HepG2 (cell line): ENCODE measurements around the gene SAE1. TPM values are rescaled to one million over a fixed set of nuclear protein-coding genes. Genes with fewer than 3 reads are reported as not detected.

ENCODE experiments used
- CCAR2 ChIP-seq: fragments of 200-400 bp; formaldehyde crosslinking; optimal IDR thresholded peaks from 2 replicates; pipeline ENCODE3; 2018; ENCODE audit warnings: low read depth, mild to moderate bottlenecking, low read length, moderate library complexity
- ELF4 ChIP-seq: sonication (generic); formaldehyde crosslinking; IDR thresholded peaks from 2 replicates; pipeline ENCODE4 v1.5.0; 2020; ENCODE audit warnings: missing genetic modification reagents, mild to moderate bottlenecking, moderate library complexity, borderline replicate concordance
- HNF4G ChIP-seq, 2 experiments: sonication (generic) in 1 of 2; formaldehyde crosslinking in 1 of 2; IDR thresholded peaks; 2 replicates each; pipeline versions ENCODE4 v1.4.0 to v1.6.1; 2011 to 2020; ENCODE audit warnings: borderline replicate concordance in 2 of 2, low read depth in 2 of 2, mild to moderate bottlenecking in 2 of 2, low read length in 1 of 2, missing genetic modification reagents in 1 of 2, moderate library complexity in 1 of 2
- LCORL ChIP-seq, 2 experiments: fragments of 450-650 bp in 1 of 2; sonication (generic) in 1 of 2; formaldehyde crosslinking in 1 of 2; IDR thresholded peaks; 2 replicates each; pipeline versions ENCODE4 v1.5.0 to v1.6.1; 2017 to 2020; ENCODE audit warnings: antibody characterized with exemption in 1 of 2, missing genetic modification reagents in 1 of 2
- REL ChIP-seq: sonication (generic); formaldehyde crosslinking; conservative IDR thresholded peaks from 2 replicates; pipeline ENCODE4 v1.8.0; 2022; ENCODE audit warnings: mild to moderate bottlenecking, missing genetic modification reagents, moderate library complexity
- TBX2 ChIP-seq: sonication (generic); formaldehyde crosslinking; IDR thresholded peaks from 2 replicates; pipeline ENCODE4 v1.5.0; 2020; ENCODE audit warnings: missing genetic modification reagents, mild to moderate bottlenecking, borderline replicate concordance
- YEATS2 ChIP-seq: sonication (generic); formaldehyde crosslinking; IDR thresholded peaks from 2 replicates; pipeline ENCODE4 v1.4.0; 2020; ENCODE audit warnings: missing genetic modification reagents, borderline replicate concordance
- ZMAT3 ChIP-seq: sonication (generic); formaldehyde crosslinking; conservative IDR thresholded peaks from 2 replicates; pipeline ENCODE4 v1.7.0; 2021; ENCODE audit warnings: missing genetic modification reagents
- ZNF350 ChIP-seq: sonication (generic); formaldehyde crosslinking; IDR thresholded peaks from 2 replicates; pipeline ENCODE4 v1.4.0; 2020; ENCODE audit warnings: mild to moderate bottlenecking, low read depth, missing genetic modification reagents, borderline replicate concordance
- ZNF687 ChIP-seq: sonication (generic); formaldehyde crosslinking; IDR thresholded peaks from 2 replicates; pipeline ENCODE4 v1.5.1; 2020; ENCODE audit warnings: mild to moderate bottlenecking, missing genetic modification reagents, moderate library complexity
- ZNF850 ChIP-seq: sonication (generic); formaldehyde crosslinking; conservative IDR thresholded peaks from 2 replicates; pipeline ENCODE4 v1.9.0; 2021; ENCODE audit warnings: mild to moderate bottlenecking, missing genetic modification reagents
- polyA plus RNA-seq, 8 experiments: library from polyadenylated mRNA; depleted of rRNA in 3 of 8; stranded (reverse) in 7 of 8; unstranded in 1 of 8; fragments of >200 nt; fragmentation: Illumina TruSeq in 4 of 8; extraction: Trizol in 4 of 8; gene quantifications; 2 replicates each; pipeline versions ENCODE4 v1.2.1 to v1.2.3, GENCODE V29; 2011 to 2016; ENCODE audit warnings: low read depth in 4 of 8, missing spikeins in 1 of 8, mixed read lengths in 1 of 8; ENCODE audit not compliant: insufficient read depth in 1 of 8
- total RNA-seq, 5 experiments: library from RNA; depleted of rRNA; stranded (reverse); fragments of >200 nt; fragmentation: Illumina TruSeq; extraction: Trizol; gene quantifications; 2 replicates each; pipeline ENCODE4 v1.2.3, GENCODE V29; 2016; ENCODE audit warnings: low read depth in 1 of 5
- TF ChIP-seq, protein P1 (sequence below): sonication (generic); formaldehyde crosslinking; IDR thresholded peaks from 2 replicates; pipeline ENCODE4 v1.5.0; 2020; ENCODE audit warnings: mild to moderate bottlenecking, missing genetic modification reagents
- TF ChIP-seq, protein P2 (sequence below): sonication (generic); formaldehyde crosslinking; IDR thresholded peaks from 2 replicates; pipeline ENCODE4 v1.5.0; 2020; ENCODE audit warnings: mild to moderate bottlenecking, missing genetic modification reagents, borderline replicate concordance

The SAE1 gene
- total and polyA plus RNA-seq, 2 of the 13 experiments (the other 11 are each of a cell fraction or from before 2014, with no cell fraction given) = 87.6 to 197 TPM

DNA sequence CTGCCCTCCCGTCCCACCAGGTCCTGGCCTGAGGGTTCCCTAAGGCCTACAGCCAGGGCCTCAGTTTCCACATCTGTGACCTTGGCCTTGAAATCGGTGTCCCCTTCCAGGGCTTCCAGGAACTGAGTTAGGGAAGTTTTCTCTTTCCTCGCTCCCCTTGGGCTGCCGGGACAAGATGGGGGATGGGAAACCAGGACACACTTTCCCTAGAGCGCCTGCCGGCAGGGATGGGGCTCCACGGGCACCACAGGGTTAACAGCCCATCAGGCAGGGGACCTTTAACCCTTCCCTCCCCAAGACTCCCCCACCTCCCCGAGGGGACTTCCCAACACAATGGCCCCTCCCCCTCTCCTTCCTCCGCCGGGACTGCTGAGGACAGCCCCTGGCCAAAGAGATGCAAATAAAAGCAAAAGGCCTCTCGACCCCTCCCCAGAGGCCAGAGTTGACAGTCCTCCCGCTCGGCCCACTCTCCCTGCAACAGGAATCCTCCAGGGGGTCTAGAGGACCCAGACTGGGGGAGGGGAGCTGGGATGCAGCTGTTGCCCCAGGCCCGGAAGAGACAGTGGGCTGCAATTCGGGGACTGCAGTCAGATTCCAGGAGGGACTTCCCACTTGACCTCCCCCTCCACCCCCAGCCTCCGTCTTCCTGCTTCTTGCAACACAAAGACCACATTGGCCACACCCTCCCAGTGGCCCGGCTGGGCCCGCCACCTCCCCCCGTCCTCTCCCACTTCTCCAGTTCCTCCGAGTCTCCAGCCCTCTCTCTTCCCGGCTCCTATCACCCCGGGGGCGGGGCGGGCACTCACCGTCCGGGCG is 96.9 kb downstream of the SAE1 start (continued):
- TF ChIP-seq ZNF687 (CRISPR knock-in tag) (peak; percentile 36; the same call in 1 of the 2 replicates), HNF4G (IDR thresholded peaks at IDR 0.05; ENCODE audit: borderline replicate concordance, low read depth, low read length) (peak; percentile 63; the same call in 1 of the 2 replicates), HNF4G (CRISPR knock-in tag; IDR thresholded peaks at IDR 0.05; ENCODE audit: borderline replicate concordance, low read depth) (0 out of 2 replicates have a peak, but pooled peaks have one; percentile 32), TBX2 (CRISPR knock-in tag) (peak; percentile 20), REL (peak; percentile 69; the same call in 1 of the 2 replicates), LCORL (IDR thresholded peaks at IDR 0.05) (no peak), LCORL (CRISPR knock-in tag; IDR thresholded peaks at IDR 0.05) (peak; percentile 28; the same call in 1 of the 2 replicates), ELF4 (CRISPR knock-in tag) (0 out of 2 replicates have a peak, but pooled peaks have one; percentile 75), YEATS2 (CRISPR knock-in tag) (0 out of 2 replicates have a peak, but pooled peaks have one; percentile 15), ZNF350 (CRISPR knock-in tag) (peak; percentile 80), CCAR2 (peak; percentile 78), ZNF850 (CRISPR knock-in tag) (no peak), ZMAT3 (CRISPR knock-in tag) (peak; percentile 84)
- TF ChIP-seq, protein P1, sequence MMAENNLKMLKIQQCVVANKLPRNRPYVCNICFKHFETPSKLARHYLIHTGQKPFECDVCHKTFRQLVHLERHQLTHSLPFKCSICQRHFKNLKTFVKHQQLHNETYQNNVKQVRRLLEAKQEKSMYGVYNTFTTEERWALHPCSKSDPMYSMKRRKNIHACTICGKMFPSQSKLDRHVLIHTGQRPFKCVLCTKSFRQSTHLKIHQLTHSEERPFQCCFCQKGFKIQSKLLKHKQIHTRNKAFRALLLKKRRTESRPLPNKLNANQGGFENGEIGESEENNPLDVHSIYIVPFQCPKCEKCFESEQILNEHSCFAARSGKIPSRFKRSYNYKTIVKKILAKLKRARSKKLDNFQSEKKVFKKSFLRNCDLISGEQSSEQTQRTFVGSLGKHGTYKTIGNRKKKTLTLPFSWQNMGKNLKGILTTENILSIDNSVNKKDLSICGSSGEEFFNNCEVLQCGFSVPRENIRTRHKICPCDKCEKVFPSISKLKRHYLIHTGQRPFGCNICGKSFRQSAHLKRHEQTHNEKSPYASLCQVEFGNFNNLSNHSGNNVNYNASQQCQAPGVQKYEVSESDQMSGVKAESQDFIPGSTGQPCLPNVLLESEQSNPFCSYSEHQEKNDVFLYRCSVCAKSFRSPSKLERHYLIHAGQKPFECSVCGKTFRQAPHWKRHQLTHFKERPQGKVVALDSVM = peak; percentile 100
- TF ChIP-seq, protein P2, sequence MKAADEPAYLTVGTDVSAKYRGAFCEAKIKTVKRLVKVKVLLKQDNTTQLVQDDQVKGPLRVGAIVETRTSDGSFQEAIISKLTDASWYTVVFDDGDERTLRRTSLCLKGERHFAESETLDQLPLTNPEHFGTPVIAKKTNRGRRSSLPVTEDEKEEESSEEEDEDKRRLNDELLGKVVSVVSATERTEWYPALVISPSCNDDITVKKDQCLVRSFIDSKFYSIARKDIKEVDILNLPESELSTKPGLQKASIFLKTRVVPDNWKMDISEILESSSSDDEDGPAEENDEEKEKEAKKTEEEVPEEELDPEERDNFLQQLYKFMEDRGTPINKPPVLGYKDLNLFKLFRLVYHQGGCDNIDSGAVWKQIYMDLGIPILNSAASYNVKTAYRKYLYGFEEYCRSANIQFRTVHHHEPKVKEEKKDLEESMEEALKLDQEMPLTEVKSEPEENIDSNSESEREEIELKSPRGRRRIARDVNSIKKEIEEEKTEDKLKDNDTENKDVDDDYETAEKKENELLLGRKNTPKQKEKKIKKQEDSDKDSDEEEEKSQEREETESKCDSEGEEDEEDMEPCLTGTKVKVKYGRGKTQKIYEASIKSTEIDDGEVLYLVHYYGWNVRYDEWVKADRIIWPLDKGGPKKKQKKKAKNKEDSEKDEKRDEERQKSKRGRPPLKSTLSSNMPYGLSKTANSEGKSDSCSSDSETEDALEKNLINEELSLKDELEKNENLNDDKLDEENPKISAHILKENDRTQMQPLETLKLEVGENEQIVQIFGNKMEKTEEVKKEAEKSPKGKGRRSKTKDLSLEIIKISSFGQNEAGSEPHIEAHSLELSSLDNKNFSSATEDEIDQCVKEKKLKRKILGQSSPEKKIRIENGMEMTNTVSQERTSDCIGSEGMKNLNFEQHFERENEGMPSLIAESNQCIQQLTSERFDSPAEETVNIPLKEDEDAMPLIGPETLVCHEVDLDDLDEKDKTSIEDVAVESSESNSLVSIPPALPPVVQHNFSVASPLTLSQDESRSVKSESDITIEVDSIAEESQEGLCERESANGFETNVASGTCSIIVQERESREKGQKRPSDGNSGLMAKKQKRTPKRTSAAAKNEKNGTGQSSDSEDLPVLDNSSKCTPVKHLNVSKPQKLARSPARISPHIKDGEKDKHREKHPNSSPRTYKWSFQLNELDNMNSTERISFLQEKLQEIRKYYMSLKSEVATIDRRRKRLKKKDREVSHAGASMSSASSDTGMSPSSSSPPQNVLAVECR = peak; percentile 68
